ENCODE results near the gene MR1.
"Not testable (repeated sequence)": the region's sequence is repeated elsewhere in the genome, so short reads cannot be mapped to it uniquely, and the experiment has no call there.

Gene MR1

DNA sequence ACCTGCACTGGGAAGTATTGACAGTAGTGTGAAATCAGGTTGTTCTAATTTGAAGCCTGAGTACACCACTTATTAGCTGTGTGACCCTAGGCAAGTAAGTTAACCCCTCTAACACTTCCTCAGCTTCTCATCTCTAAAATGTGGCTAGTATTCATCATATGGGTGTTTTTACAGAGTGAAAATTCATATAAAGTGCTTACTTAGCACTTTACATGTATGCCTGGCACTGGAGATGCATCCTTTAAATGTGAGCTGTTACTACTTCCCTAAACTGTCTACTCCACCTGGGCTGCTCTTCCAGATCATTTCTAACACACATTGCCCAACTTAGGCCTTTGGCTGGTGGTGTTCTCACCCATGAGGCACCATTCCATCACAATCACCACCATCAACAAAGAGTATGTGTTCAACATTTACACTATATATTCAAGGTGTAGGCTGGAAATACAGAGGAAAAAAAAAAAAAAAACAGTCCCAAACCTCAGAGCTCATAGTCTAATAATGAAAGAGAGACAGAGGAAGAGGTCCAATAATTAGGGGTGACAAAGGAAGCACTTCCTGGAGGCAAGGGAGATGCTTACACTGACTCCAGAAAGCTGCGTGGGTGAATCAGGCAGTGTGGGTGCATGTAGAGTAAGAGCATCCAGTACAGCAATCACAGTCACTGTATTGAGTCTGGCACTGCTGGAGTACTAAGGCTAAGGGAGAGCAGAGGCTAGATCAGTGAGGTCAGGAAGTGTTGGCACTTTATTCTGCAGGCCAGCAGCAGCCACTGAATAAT is 14.7 kb upstream of the MR1 start:
- Histone ChIP-seq H3K9me3 (ENCODE audit: control insufficient read depth, insufficient read depth, low read length) (no peaks in the 10 kb centered on the region), H3K36me3 (ENCODE audit: insufficient read depth, low read length) (no peaks in the 10 kb centered on the region), H3K4me1 (ENCODE audit: insufficient read depth, low read length) (no peaks in the 10 kb centered on the region; the same call in 1 of the 2 replicates), H3K9ac (ENCODE audit: low read depth, low read length) (no peak overlapping the region)

DNA sequence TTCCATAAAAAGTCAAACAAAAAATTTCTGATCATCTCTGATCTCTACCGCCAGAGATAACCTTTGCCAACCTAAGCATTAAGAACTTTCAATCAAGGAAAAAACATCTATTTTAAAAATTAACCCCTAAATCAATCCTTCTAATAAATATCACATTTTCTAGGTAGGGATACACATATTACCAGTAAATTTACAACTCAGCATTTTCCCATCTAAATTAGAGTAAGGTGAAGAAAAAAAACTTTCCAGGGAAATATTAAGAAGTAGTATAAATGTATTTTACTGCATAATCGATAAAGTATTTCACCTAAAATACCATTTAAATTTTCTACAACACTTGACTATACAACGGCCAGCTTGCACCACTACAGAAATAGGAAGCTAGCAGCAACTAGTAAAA is 12.6 kb upstream of the MR1 start:
- H3K4me1 ChIP-seq (ENCODE audit: insufficient read depth, low read length), result no peaks in the 10 kb centered on the region; the same call in 1 of the 2 replicates
- H3K9ac ChIP-seq (ENCODE audit: low read depth, low read length), result peak overlapping the region; percentile 91; the same call in 1 of the 2 replicates
- no peaks in the 10 kb centered on the region for H3K9me3 ChIP-seq (ENCODE audit: control insufficient read depth, insufficient read depth, low read length)
- H3K36me3 ChIP-seq (ENCODE audit: insufficient read depth, low read length), result no peaks in the 10 kb centered on the region

DNA sequence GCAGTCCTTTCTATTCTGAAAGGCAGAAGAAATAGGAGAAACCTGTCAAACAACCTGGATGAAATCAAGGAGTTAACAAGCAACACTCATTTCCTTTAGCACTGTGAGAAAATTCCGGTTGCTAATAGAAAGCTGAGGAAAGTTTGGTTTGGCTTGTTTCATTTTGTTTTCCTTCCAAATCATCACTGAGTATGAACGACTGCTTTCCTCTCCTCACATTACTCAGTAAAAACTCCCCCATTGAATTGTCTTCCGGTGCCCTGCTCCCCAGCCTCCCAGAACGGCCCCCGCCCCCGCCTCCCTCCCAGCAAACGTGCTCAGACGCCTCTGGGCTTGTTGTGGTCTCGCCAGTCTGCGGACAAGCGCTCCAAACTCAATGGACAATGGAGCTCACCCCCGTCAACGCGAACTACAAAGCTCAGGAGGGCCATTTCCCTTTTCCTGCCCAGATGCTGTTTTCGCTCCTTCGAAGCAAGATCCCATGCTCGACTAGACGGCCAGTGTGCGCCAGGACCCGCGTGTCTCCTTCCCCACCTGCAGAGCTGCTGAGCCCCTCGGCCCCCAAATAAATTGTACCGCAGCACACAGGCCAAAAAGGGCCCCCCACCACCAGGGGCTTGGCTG is 11.9 kb upstream of the MR1 start:
- Histone ChIP-seq H3K9ac (ENCODE audit: low read depth, low read length) (peak overlapping the region; percentile 91), H3K9me3 (ENCODE audit: control insufficient read depth, insufficient read depth, low read length) (no peaks in the 10 kb centered on the region), H3K36me3 (ENCODE audit: insufficient read depth, low read length) (no peaks in the 10 kb centered on the region), H3K4me1 (ENCODE audit: insufficient read depth, low read length) (no peaks in the 10 kb centered on the region; the same call in 1 of the 2 replicates)

DNA sequence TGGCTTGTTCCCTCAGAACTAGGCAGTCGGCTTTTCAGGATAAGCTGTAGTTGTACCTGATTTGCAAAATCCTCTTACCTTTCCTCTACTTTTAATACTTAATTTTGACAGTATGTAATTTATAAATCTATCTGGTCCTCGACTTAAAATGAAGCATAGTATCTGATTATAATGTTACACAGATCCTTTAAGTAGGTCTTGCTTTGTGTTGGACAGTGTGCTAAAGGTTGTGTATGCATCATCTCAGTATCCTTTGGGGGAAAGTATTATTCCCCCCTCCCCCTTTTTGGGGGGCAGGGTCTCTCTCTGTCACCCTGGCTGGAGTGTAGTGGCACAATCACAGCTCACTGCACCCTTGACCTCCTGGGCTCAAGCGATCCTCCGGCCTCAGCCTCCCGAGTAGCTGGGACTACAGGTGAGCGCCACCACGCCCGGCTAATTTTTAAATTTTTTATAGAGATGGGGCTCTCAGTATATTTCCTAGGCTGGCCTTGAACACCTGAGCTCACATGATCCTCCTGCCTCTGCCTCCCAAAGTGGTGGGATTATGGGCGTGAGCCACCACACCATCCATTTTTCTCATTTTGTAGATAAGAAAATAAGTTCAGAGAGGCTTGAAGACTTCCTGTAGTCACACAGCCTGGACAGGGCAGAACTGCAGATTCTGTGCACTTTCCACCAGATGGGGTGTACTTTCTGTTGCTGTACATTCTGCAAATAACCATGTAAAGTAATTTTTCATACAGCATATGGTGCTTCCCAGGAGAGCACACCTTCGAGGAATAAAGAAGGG is 10.3 kb upstream of the MR1 start:
- H3K36me3 ChIP-seq (ENCODE audit: insufficient read depth, low read length), result no peaks in the 10 kb centered on the region
- H3K9ac ChIP-seq (ENCODE audit: low read depth, low read length), result peak overlapping the region; percentile 41; the same call in 1 of the 2 replicates
- no peaks in the 10 kb centered on the region; the same call in 1 of the 2 replicates for H3K4me1 ChIP-seq (ENCODE audit: insufficient read depth, low read length)
- H3K9me3 ChIP-seq (ENCODE audit: control insufficient read depth, insufficient read depth, low read length), result no peaks in the 10 kb centered on the region

DNA sequence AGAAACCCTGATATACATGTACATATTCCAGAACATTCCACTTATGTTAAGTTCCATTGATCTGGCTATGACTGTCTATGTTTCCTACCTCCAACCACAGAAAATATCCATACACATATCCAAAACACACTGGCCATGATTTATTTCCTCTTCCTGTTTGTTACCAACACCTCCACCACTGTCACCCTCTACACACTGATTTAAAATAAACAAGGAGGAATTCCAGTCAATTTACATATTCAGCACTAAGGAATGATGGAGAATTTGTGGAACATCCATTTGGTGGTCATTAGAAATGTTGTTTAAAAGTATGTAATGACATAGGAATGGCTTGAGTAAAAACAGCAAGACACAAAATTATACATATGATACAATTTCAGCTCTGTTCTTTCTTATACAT is 5.6 kb upstream of the MR1 start:
- Histone ChIP-seq H3K9me3 (ENCODE audit: control insufficient read depth, insufficient read depth, low read length) (no peaks in the 10 kb centered on the region), H3K4me1 (ENCODE audit: insufficient read depth, low read length) (no peaks in the 10 kb centered on the region), H3K9ac (ENCODE audit: low read depth, low read length) (no peak overlapping the region), H3K36me3 (ENCODE audit: insufficient read depth, low read length) (no peaks in the 10 kb centered on the region)

DNA sequence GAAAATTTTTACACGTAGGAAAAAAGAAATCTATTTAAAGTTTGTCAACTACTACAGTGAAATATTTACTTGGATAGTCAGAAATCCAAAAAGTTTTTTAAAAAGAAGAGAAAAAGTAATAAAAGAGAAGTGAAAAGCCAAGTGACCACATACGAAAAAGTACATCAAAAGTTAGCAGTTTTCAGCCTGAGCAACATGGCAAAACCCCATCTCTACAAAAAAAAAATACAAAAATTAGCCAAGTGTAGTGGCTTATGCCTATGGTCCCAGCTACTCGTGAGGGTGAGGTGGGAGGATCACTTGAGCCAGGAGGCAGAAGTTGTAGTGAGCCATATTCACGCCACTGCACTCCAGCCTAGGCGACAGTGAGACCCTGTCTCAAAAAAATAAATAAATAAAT is 5.2 kb upstream of the MR1 start:
- Histone ChIP-seq H3K4me1 (ENCODE audit: insufficient read depth, low read length) (no peaks in the 10 kb centered on the region), H3K36me3 (ENCODE audit: insufficient read depth, low read length) (no peaks in the 10 kb centered on the region), H3K9me3 (ENCODE audit: control insufficient read depth, insufficient read depth, low read length) (no peaks in the 10 kb centered on the region), H3K9ac (ENCODE audit: low read depth, low read length) (no peak overlapping the region)

DNA sequence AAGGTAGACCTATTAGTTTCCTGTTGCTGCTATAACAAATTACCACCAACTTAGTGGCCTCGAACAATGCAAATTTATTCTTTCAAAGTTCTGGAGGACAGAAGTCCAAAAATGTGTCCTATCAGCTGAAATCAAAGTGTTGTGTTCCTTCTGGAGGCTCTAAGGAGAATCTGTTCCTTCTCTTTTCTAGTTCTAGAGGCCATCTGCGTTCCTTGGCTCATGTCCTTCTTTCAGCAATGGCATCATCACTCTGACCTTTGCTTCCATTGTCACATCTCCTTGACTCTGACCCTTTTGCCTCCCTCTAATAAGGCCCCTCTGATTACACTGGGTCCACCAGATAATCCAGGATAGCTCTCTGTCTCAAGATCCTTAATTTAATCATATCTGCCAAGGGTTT is 1.2 kb upstream of the MR1 start:
- H3K9ac ChIP-seq (ENCODE audit: low read depth, low read length), result no peak overlapping the region
- no peaks in the 10 kb centered on the region for H3K4me1 ChIP-seq (ENCODE audit: insufficient read depth, low read length)
- no peaks in the 10 kb centered on the region for H3K9me3 ChIP-seq (ENCODE audit: control insufficient read depth, insufficient read depth, low read length)

DNA sequence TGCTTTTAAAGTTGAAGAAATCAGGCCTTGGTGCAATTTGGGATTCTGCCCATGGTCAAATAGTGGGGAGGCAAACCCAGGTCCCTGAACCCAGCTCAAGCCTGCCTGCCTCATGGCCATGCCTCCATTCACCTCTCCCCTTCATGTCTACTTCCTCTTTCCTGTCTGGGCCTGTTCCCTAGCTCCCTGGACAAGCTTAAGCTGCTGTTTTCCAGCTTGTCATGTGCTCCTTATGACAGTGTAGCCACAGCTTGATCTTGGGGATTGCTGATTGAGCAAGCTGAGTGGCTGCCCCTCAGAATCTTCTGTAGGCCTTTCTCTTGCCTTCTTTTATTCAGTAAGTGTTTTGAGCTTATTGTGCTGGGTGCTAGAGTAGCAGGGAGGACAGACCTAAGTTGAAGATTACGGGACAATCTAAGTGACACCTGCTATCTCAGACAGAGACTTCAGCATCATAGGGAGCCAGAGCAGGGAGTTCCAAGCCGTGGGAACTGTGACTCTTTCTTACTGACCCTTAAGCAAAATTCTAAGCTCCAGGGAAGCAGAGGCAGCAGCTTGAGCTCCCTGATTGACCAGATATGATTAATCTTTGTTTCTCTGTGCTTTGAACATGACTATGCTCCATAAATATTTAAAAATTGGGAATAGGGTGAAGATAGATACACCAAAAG is 520 bp upstream of the MR1 start:
- Histone ChIP-seq H3K4me1 (ENCODE audit: insufficient read depth, low read length) (no peaks in the 10 kb centered on the region), H3K9ac (ENCODE audit: low read depth, low read length) (no peak overlapping the region), H3K36me3 (ENCODE audit: insufficient read depth, low read length) (no peaks in the 10 kb centered on the region), H3K9me3 (ENCODE audit: control insufficient read depth, insufficient read depth, low read length) (no peaks in the 10 kb centered on the region)

More for the DNA sequence above, 1.2 kb upstream of the MR1 start:
- H3K36me3 ChIP-seq (ENCODE audit: insufficient read depth, low read length), result no peaks in the 10 kb centered on the region

DNA sequence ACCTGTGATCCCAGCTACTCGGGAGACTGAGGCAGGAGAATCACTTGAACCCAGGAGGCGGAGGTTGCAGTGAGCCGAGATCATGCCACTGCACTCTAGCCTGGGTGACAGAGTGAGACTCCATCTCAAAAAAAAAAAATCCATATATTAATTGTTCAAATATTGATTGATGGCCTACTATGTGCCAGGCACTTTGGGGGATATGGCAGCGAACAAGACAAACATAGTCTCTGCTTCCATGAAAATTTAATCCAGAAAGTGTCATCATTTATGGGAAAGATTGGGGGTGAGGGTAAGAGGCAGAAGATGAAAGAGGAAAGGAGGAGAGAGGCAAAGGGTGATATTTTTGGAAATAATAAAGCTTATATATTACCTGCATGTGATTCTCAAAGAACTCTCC is 1.4 kb downstream of the MR1 start:
- not testable (repeated sequence) for H3K9ac ChIP-seq (ENCODE audit: low read depth, low read length); H3K9me3 ChIP-seq (ENCODE audit: control insufficient read depth, insufficient read depth, low read length); H3K4me1 ChIP-seq (ENCODE audit: insufficient read depth, low read length); H3K36me3 ChIP-seq (ENCODE audit: insufficient read depth, low read length)

DNA sequence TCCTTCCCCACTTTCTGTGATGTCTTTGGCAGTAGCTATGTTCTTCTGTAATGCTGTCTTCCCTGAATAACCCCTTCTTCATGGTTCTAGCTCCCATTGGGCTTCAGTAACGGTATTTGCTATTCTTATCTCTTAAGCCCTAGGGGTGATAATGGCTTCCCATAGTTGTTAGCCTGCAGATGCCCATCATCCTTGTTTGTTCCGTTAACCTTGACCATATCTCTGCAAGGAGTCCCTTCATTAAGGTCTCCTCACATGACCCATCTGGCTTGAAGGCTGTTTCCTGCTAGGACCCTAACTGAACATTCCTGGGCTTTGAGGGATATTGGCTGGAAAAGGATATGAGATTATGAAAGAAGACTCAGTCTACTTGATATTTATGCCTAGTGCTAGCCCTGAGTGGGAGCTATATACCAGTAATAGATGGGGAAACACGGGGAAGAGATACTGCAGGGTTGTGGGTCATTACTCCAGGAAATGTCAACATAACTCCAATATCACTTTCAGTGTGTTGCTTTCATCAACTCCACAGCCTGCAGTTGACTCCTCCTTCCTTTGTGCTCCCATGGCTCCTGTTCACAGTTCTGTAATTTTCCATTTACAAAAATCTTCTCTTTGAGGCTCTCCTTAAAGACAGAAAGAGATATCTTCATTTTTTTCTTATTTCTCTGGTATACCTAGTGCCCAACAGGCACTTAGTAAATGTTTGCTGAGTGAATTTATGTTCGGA is 2.5 kb downstream of the MR1 start:
- Histone ChIP-seq H3K9ac (ENCODE audit: low read depth, low read length) (no peak overlapping the region), H3K36me3 (ENCODE audit: insufficient read depth, low read length) (no peaks in the 10 kb centered on the region), H3K4me1 (ENCODE audit: insufficient read depth, low read length) (no peaks in the 10 kb centered on the region), H3K9me3 (ENCODE audit: control insufficient read depth, insufficient read depth, low read length) (no peaks in the 10 kb centered on the region)

DNA sequence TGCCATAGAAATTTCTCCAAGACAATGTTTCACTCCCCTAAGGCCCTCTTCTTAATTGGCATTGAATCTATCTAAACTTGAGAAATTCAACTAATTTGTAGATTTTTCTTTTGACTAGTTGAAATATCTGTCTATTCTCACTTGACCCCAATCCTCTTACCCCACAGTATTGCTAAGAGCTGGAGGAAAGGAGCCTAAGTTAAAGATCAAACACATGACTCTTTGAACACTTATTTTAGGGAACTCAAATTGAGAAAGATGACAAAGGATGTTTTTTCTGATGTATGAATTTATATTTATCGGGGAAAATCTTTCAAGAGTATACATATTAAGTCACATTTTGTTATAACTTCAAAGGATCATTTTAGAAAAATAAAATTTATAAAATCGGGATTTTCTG is 3.6 kb downstream of the MR1 start:
- H3K9ac ChIP-seq (ENCODE audit: low read depth, low read length), result no peak overlapping the region
- no peaks in the 10 kb centered on the region for H3K9me3 ChIP-seq (ENCODE audit: control insufficient read depth, insufficient read depth, low read length)
- H3K4me1 ChIP-seq (ENCODE audit: insufficient read depth, low read length), result no peaks in the 10 kb centered on the region
- no peaks in the 10 kb centered on the region for H3K36me3 ChIP-seq (ENCODE audit: insufficient read depth, low read length)

DNA sequence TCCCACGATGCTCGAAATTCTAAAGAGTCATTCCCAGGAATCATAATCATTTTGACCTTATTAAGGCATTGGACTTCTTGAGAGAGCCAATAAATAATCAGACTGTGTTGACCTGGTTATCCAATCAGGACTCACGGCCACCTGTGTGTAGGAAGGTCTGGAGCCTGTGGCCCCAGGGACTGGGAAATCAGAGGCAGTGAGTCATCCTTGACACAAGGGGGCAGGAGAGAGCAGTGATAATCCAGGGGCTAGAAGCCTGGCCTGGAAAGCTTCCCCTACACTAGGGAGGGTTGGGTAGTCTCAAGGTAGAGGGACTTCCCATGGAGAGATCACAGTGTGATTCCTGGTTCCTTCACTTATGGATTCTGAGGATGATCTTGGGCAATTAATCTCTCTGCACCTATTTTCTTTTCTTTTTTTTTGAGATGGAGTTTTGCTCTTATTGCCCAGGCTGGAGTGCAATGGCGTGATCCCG is 4.7 kb downstream of the MR1 start:
- Histone ChIP-seq H3K9me3 (ENCODE audit: control insufficient read depth, insufficient read depth, low read length) (no peaks in the 10 kb centered on the region), H3K4me1 (ENCODE audit: insufficient read depth, low read length) (peaks cover 10% of the 10 kb centered on the region; the same call in 1 of the 2 replicates), H3K36me3 (ENCODE audit: insufficient read depth, low read length) (no peaks in the 10 kb centered on the region), H3K9ac (ENCODE audit: low read depth, low read length) (no peak overlapping the region)

DNA sequence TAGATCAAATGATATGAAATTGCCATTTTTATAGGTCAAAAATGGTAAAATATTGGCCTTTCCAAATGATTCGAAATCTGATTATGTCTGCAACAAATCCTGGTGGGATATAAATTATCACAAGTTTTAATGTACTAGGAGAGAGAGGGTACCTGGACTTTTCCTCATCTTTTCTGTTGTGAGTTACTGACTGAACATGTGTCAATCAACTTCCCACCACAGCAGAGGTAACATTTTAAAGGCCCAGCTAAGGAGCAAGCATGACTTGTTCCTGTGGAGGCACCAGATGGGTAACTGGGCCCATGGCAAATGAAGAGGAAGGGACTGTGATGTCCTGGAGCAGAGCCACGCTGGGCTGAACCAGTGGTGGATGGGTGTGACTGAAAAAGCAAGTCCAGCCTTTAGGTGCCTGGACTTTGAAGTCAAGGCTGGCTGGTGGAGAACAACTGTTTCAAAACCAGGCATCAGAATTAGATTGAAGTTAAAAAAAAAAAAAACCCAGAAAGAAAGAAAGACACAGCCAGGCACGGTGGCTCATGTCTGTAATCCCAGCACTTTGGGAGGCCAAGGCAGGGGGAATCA is 6.6 kb downstream of the MR1 start:
- Histone ChIP-seq H3K9me3 (ENCODE audit: control insufficient read depth, insufficient read depth, low read length) (no peaks in the 10 kb centered on the region), H3K9ac (ENCODE audit: low read depth, low read length) (no peak overlapping the region), H3K4me1 (ENCODE audit: insufficient read depth, low read length) (peaks cover 12% of the 10 kb centered on the region; the same call in 1 of the 2 replicates), H3K36me3 (ENCODE audit: insufficient read depth, low read length) (no peaks in the 10 kb centered on the region)

All from ES-I3 (cell line).